GM19238 (cell line): ENCODE measurements around the gene COASY.

Experiments
- DNase-seq: peaks from one replicate; pipeline ENCODE4 v3.0.0; 2011; ENCODE audit warnings: low spot score; ENCODE audit not compliant: insufficient read length

Gene COASY

GRCh38 chr17:42561897-42562387, at the start of gene COASY:
Gene COASY, plus strand, starts transcription at chr17:42562148. Its CDS starts 475 bp downstream, at chr17:42562623.
- DNase-seq, result peak; percentile 96

- DNase-seq, result no peak
These were observed 49.7 kb upstream of the COASY start for GRCh38 chr17:42512246-42512645.

- peak; percentile 43 for DNase-seq
These were observed 49.2 kb upstream of the COASY start for GRCh38 chr17:42512733-42513251.

- DNase-seq, result no peak
These were observed 48.3 kb upstream of the COASY start for GRCh38 chr17:42513686-42514085.

- DNase-seq, result no peak
These were observed 47.7 kb upstream of the COASY start for GRCh38 chr17:42514279-42514678.

GRCh38 chr17:42514867-42515266, 47.1 kb upstream of the COASY start:
- no peak for DNase-seq

- peak; percentile 77 for DNase-seq
These were observed 44.4 kb upstream of the COASY start for GRCh38 chr17:42517516-42517915.

- DNase-seq, result no peak
These were observed 43.7 kb upstream of the COASY start for GRCh38 chr17:42518046-42518754.

GRCh38 chr17:42518755-42519545, 43.0 kb upstream of the COASY start:
- no peak for DNase-seq

GRCh38 chr17:42519546-42520491, 42.1 kb upstream of the COASY start:
- no peak for DNase-seq

GRCh38 chr17:42520540-42520951, 41.4 kb upstream of the COASY start:
- DNase-seq, result no peak

- no peak for DNase-seq
These were observed 40.9 kb upstream of the COASY start for GRCh38 chr17:42521036-42521435.

- no peak for DNase-seq
These were observed 40.2 kb upstream of the COASY start for GRCh38 chr17:42521666-42522262.

GRCh38 chr17:42522263-42522790, 39.6 kb upstream of the COASY start:
- no peak for DNase-seq

- no peak for DNase-seq
These were observed 39.1 kb upstream of the COASY start for GRCh38 chr17:42522798-42523278.

- DNase-seq, result no peak
These were observed 36.7 kb upstream of the COASY start for GRCh38 chr17:42525221-42525620.

- DNase-seq, result no peak
These were observed 35.9 kb upstream of the COASY start for GRCh38 chr17:42526031-42526444.

- no peak for DNase-seq
These were observed 34.0 kb upstream of the COASY start for GRCh38 chr17:42527932-42528331.

GRCh38 chr17:42529061-42529460, 32.9 kb upstream of the COASY start:
- DNase-seq, result no peak

GRCh38 chr17:42530952-42531454, 30.9 kb upstream of the COASY start:
- DNase-seq, result no peak
